Endothelial cell (in vitro differentiated cells): ENCODE results near the gene MGAT5. TPM values are rescaled to one million over a fixed set of nuclear protein-coding genes. Genes with fewer than 3 reads are reported as not detected.

Experiments
- DNase-seq: peaks from one replicate; pipeline ENCODE4 v3.0.0; 2021; ENCODE audit warnings: low spot score
- H3K27ac Mint-ChIP-seq: one replicate; pipeline ENCODE4 v1.8.0; 2021; ENCODE audit warnings: mixed read lengths, inconsistent platforms; ENCODE audit not compliant: unreplicated experiment
- H3K27me3 Mint-ChIP-seq: one replicate; pipeline ENCODE4 v1.8.0; 2021; ENCODE audit warnings: mild to moderate bottlenecking, moderate library complexity, mixed read lengths, inconsistent platforms; ENCODE audit not compliant: unreplicated experiment
- H3K36me3 Mint-ChIP-seq: one replicate; pipeline ENCODE4 v1.8.0; 2021; ENCODE audit warnings: mild to moderate bottlenecking, low read depth, mixed read lengths, inconsistent platforms; ENCODE audit not compliant: unreplicated experiment
- H3K4me1 Mint-ChIP-seq: one replicate; pipeline ENCODE4 v1.8.0; 2021; ENCODE audit warnings: mild to moderate bottlenecking, mixed read lengths, inconsistent platforms; ENCODE audit not compliant: unreplicated experiment
- H3K4me3 Mint-ChIP-seq: one replicate; pipeline ENCODE4 v1.8.0; 2021; ENCODE audit warnings: mild to moderate bottlenecking, mixed read lengths, inconsistent platforms; ENCODE audit not compliant: unreplicated experiment
- H3K9me3 Mint-ChIP-seq: one replicate; pipeline ENCODE4 v1.8.0; 2021; ENCODE audit warnings: mixed read lengths, inconsistent platforms; ENCODE audit not compliant: unreplicated experiment
- total RNA-seq: library from RNA; stranded (reverse); fragmentation: NEBNext Ultra II Directional; extraction: Animal tissue kit (Norgen Biotek cat#: 25700); gene quantifications from one replicate; pipeline ENCODE4 v1.2.1, GENCODE V29; 2021; ENCODE audit not compliant: unreplicated experiment
- TF ChIP-seq, protein P1 (sequence below): fragments of 200-600 bp; sonication (generic); IDR thresholded peaks from one replicate; pipeline ENCODE4 v1.5.0; 2021; ENCODE audit warnings: antibody characterized with exemption; ENCODE audit not compliant: unreplicated experiment

Gene MGAT5
- total RNA-seq, 1 donor from 2014 or later: 124 TPM

DNA sequence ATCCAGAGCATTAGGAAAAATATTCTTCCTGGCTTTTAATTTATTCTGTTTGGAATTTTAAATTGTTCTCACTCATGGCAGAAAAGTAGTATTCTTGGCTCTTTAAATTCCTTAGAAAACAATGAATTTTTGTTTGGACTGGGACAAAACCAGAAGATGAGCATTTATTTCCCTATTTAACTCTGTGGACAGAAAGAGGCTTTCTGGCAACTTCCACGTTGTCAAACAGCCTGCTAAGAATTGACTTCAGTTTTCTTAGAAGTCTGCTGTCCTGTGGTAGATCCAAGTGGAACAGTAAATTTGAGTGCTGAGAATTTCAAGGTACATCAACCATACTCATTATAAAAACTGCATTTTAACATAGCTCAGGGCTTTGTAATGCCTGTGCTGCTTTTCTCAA lies 83.8 kb downstream of the MGAT5 start:
- no peak overlapping the region for H3K27ac Mint-ChIP-seq
- peaks cover 9% of the 10 kb centered on the region for H3K4me1 Mint-ChIP-seq
- no peaks in the 10 kb centered on the region for H3K9me3 Mint-ChIP-seq
- no peak for DNase-seq
- peaks cover 7% of the 10 kb centered on the region for H3K36me3 Mint-ChIP-seq
- H3K4me3 Mint-ChIP-seq: no peak overlapping the region
- TF ChIP-seq, protein P1, sequence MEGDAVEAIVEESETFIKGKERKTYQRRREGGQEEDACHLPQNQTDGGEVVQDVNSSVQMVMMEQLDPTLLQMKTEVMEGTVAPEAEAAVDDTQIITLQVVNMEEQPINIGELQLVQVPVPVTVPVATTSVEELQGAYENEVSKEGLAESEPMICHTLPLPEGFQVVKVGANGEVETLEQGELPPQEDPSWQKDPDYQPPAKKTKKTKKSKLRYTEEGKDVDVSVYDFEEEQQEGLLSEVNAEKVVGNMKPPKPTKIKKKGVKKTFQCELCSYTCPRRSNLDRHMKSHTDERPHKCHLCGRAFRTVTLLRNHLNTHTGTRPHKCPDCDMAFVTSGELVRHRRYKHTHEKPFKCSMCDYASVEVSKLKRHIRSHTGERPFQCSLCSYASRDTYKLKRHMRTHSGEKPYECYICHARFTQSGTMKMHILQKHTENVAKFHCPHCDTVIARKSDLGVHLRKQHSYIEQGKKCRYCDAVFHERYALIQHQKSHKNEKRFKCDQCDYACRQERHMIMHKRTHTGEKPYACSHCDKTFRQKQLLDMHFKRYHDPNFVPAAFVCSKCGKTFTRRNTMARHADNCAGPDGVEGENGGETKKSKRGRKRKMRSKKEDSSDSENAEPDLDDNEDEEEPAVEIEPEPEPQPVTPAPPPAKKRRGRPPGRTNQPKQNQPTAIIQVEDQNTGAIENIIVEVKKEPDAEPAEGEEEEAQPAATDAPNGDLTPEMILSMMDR: no peak
- H3K27me3 Mint-ChIP-seq: peaks cover 2% of the 10 kb centered on the region

DNA sequence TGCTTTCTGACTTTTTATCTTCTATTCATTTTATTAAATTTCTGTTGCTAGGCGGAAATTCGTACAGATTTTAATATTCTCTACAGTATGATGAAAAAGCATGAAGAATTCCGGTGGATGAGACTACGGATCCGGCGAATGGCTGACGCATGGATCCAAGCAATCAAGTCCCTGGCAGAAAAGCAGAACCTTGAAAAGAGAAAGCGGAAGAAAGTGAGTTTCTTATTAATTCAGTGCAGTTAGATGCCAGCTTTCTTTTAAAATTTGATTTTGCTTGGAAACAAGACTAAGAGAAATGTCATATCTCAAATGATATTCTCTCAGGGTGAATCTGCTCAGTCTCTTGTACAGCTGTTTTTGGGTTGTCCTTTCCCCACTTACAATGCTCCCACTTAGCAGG lies 84.3 kb downstream of the MGAT5 start:
- no peak for DNase-seq
- Mint-ChIP-seq H3K4me1 (peaks cover 9% of the 10 kb centered on the region), H3K9me3 (no peaks in the 10 kb centered on the region), H3K27me3 (no peaks in the 10 kb centered on the region), H3K4me3 (no peak overlapping the region), H3K27ac (no peak overlapping the region), H3K36me3 (peaks cover 7% of the 10 kb centered on the region)
- TF ChIP-seq, protein P1: no peak

DNA sequence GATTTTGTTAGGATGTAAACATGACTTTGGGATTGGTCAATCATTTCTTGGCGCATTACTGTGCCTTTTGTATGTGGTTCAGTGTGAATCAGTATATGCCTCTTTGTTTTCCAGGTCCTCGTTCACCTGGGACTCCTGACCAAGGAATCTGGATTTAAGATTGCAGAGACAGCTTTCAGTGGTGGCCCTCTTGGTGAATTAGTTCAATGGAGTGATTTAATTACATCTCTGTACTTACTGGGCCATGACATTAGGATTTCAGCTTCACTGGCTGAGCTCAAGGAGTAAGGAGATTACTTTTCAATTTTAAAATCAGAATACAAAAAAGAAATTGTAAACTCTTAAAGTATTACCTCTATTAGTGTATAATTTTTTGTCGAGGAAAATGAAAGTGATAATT lies 87.6 kb downstream of the MGAT5 start:
- DNase-seq: no peak
- H3K27me3 Mint-ChIP-seq: peaks cover 4% of the 10 kb centered on the region
- H3K9me3 Mint-ChIP-seq: no peaks in the 10 kb centered on the region
- no peak overlapping the region for H3K4me3 Mint-ChIP-seq
- H3K36me3 Mint-ChIP-seq: peaks cover 12% of the 10 kb centered on the region
- no peaks in the 10 kb centered on the region for H3K4me1 Mint-ChIP-seq
- TF ChIP-seq, protein P1: no peak
- no peak overlapping the region for H3K27ac Mint-ChIP-seq

DNA sequence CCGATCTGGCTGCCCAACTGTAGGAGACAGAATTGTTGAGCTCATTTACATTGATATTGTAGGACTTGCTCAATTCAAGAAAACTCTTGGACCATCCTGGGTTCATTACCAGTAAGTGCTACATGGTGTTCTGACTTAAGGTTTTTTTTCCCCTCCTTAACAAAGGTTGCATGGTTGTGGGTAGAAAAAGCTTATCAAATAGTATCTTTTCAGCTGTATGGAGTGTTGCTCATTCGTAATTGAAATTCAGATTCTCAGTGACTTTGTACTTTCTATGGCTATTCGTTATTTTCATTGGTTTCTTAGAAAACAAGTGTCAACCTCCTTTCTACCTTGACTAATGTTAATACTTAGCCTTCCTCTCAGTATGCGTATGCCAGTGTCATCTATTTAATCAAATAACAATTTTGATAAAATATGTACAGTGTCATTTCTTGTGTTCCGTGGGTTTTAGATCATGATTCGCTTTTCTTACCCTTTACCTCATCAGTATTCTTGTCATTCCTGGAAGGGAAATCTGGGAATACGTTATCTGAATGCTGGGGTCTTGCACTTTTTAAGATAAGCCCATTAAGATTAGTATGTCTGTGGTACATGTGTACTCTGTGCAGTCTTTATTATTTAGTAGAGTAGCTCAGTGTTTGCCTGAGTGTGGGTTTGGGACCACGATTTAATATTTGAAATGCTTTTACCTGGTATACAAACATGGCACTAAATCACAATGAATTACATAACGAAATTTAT lies 91.3 kb downstream of the MGAT5 start:
- no peak overlapping the region for H3K27ac Mint-ChIP-seq
- H3K27me3 Mint-ChIP-seq: peaks cover 5% of the 10 kb centered on the region
- no peaks in the 10 kb centered on the region for H3K9me3 Mint-ChIP-seq
- peaks cover 6% of the 10 kb centered on the region for H3K36me3 Mint-ChIP-seq
- H3K4me3 Mint-ChIP-seq: no peak overlapping the region
- H3K4me1 Mint-ChIP-seq: no peaks in the 10 kb centered on the region
- no peak for DNase-seq
- TF ChIP-seq, protein P1: no peak

DNA sequence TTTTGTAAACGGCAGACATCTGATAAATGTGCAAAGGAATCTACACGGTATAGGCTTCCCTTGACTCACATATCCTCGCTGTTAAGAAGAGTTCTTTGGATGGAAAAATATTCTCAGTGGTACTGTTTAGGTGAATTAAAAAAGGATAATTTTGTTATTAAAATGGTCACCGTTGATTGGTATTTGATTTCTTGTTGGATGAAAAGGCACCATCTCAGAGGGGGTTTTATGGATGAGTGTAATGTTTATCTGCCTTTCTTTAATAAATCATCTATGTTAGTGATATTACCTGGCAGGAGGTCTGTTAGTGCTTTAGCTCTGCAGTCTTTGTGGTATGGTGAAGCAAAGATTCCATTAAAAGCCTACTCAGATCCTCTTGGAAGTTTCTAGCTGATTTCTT lies 92.3 kb downstream of the MGAT5 start:
- H3K9me3 Mint-ChIP-seq: no peaks in the 10 kb centered on the region
- peaks cover 5% of the 10 kb centered on the region for H3K27me3 Mint-ChIP-seq
- peaks cover 11% of the 10 kb centered on the region for H3K36me3 Mint-ChIP-seq
- TF ChIP-seq, protein P1: no peak
- no peaks in the 10 kb centered on the region for H3K4me1 Mint-ChIP-seq
- H3K27ac Mint-ChIP-seq: no peak overlapping the region
- DNase-seq: no peak
- no peak overlapping the region for H3K4me3 Mint-ChIP-seq
